ENCODE measurements around the gene KCNAB1. TPM values are rescaled to one million over a fixed set of nuclear protein-coding genes. Genes with fewer than 3 reads are reported as not detected.
A peak's percentile ranks its signal among the peaks of the same experiment; 100 is the strongest.

The KCNAB1 gene
- total and polyA plus RNA-seq, 10 of the 15 experiments (the other 5 are each of a cell fraction or from before 2014, with no cell fraction given) = 0.11 to 0.69 (median 0.43) TPM; not detected in 6

DNA sequence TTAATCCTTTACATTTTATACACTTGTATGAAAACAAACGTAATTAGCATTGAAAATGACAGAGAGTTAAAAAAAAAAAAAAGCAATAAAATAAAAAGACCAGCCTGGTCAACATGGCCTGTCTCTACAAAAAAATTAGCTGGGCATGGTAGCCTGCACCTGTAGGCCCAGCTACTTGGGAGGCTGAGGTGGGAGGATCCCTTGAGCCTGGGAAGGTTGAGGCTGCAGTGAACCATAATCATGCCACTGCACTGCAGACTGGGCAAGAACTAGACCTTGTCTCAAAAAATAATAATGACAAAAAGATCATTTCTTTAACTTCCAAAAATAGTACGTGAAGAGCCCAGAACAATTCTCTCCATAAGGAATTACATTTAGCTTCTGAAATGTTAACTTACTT is 432.6 kb downstream of the KCNAB1 start:
- in situ Hi-C loops (cut with MboI) = loop anchor here (10.0 kb wide), 1 partner anchor 262 kb away; no protein-coding TSS in a partner anchor
- H3K36me3 ChIP-seq (ENCODE audit: control insufficient read depth in 2 of 2, insufficient read depth in 2 of 2, low read length in 1 of 2) = peaks cover 0 to 26% of the 10 kb centered on the region in 2 experiments; a peak in 3 of 4 replicates
- intact Hi-C loops (cut with micrococcal nuclease; ENCODE audit: unreplicated experiment) = loop anchor here (5.0 to 10.0 kb wide), 3 partner anchors 262 to 584 kb away; no protein-coding TSS in a partner anchor
- no peak for TF ChIP-seq IRF4 (IDR thresholded peaks at IDR 0.05; ENCODE audit: low read depth, low read length)
- no peak for TF ChIP-seq EGR1 (IDR thresholded peaks at IDR 0.05; ENCODE audit: borderline replicate concordance in 1 of 2, low read depth in 2 of 2, low read length in 2 of 2)
- TF ChIP-seq, protein P1, sequence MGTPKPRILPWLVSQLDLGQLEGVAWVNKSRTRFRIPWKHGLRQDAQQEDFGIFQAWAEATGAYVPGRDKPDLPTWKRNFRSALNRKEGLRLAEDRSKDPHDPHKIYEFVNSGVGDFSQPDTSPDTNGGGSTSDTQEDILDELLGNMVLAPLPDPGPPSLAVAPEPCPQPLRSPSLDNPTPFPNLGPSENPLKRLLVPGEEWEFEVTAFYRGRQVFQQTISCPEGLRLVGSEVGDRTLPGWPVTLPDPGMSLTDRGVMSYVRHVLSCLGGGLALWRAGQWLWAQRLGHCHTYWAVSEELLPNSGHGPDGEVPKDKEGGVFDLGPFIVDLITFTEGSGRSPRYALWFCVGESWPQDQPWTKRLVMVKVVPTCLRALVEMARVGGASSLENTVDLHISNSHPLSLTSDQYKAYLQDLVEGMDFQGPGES (IDR thresholded peaks at IDR 0.05) = no peak
- TF ChIP-seq LARP7 (IDR thresholded peaks at IDR 0.05) = no peak
- TF ChIP-seq, protein P2, sequence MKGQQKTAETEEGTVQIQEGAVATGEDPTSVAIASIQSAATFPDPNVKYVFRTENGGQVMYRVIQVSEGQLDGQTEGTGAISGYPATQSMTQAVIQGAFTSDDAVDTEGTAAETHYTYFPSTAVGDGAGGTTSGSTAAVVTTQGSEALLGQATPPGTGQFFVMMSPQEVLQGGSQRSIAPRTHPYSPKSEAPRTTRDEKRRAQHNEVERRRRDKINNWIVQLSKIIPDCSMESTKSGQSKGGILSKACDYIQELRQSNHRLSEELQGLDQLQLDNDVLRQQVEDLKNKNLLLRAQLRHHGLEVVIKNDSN (IDR thresholded peaks at IDR 0.05; ENCODE audit: borderline replicate concordance, extremely low read length, insufficient read depth, low read depth, low read length) = no peak
- TF ChIP-seq ZZZ3 (IDR thresholded peaks at IDR 0.05; ENCODE audit: control insufficient read depth, insufficient read length, low read depth) = no peak
- TF ChIP-seq MTA3 (IDR thresholded peaks at IDR 0.05; ENCODE audit: borderline replicate concordance, low read length) = no peak
- TF ChIP-seq NFYB (IDR thresholded peaks at IDR 0.05; ENCODE audit: insufficient read depth, low read depth, low read length) = no peak
- no peak for TF ChIP-seq GATAD2B (conservative IDR thresholded peaks at IDR 0.05; ENCODE audit: low read depth)
- TF ChIP-seq STAT3 (IDR thresholded peaks at IDR 0.05; ENCODE audit: low read depth, low read length) = no peak
- TF ChIP-seq, protein P3, sequence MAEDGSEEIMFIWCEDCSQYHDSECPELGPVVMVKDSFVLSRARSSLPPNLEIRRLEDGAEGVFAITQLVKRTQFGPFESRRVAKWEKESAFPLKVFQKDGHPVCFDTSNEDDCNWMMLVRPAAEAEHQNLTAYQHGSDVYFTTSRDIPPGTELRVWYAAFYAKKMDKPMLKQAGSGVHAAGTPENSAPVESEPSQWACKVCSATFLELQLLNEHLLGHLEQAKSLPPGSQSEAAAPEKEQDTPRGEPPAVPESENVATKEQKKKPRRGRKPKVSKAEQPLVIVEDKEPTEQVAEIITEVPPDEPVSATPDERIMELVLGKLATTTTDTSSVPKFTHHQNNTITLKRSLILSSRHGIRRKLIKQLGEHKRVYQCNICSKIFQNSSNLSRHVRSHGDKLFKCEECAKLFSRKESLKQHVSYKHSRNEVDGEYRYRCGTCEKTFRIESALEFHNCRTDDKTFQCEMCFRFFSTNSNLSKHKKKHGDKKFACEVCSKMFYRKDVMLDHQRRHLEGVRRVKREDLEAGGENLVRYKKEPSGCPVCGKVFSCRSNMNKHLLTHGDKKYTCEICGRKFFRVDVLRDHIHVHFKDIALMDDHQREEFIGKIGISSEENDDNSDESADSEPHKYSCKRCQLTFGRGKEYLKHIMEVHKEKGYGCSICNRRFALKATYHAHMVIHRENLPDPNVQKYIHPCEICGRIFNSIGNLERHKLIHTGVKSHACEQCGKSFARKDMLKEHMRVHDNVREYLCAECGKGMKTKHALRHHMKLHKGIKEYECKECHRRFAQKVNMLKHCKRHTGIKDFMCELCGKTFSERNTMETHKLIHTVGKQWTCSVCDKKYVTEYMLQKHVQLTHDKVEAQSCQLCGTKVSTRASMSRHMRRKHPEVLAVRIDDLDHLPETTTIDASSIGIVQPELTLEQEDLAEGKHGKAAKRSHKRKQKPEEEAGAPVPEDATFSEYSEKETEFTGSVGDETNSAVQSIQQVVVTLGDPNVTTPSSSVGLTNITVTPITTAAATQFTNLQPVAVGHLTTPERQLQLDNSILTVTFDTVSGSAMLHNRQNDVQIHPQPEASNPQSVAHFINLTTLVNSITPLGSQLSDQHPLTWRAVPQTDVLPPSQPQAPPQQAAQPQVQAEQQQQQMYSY (CRISPR knock-in tag; IDR thresholded peaks at IDR 0.05) = no peak
- TF ChIP-seq, protein P4, sequence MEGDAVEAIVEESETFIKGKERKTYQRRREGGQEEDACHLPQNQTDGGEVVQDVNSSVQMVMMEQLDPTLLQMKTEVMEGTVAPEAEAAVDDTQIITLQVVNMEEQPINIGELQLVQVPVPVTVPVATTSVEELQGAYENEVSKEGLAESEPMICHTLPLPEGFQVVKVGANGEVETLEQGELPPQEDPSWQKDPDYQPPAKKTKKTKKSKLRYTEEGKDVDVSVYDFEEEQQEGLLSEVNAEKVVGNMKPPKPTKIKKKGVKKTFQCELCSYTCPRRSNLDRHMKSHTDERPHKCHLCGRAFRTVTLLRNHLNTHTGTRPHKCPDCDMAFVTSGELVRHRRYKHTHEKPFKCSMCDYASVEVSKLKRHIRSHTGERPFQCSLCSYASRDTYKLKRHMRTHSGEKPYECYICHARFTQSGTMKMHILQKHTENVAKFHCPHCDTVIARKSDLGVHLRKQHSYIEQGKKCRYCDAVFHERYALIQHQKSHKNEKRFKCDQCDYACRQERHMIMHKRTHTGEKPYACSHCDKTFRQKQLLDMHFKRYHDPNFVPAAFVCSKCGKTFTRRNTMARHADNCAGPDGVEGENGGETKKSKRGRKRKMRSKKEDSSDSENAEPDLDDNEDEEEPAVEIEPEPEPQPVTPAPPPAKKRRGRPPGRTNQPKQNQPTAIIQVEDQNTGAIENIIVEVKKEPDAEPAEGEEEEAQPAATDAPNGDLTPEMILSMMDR (IDR thresholded peaks at IDR 0.05 in 2 of 3, conservative IDR thresholded peaks at IDR 0.05 in 1 of 3; ENCODE audit: control insufficient read depth in 2 of 3, extremely low read depth in 1 of 3, insufficient read depth in 1 of 3, low read depth in 3 of 3, low read length in 3 of 3) = no peak

More for the DNA sequence above, 432.6 kb downstream of the KCNAB1 start:
- ATAC-seq (no peak), FAIRE-seq (no peak), DNase-seq (ENCODE audit: low read depth, low spot score) (no peak)
- H3K9ac ChIP-seq (ENCODE audit: control insufficient read depth, insufficient read depth, low read length) = no peak overlapping the region
- no peaks in the 10 kb centered on the region for H3K9me3 ChIP-seq (replicated peaks; ENCODE audit: control insufficient read depth, insufficient read depth, low read length)
- H3K79me2 ChIP-seq (ENCODE audit: control insufficient read depth, insufficient read depth, low read length) = peaks cover 66% of the 10 kb centered on the region
- RAD21 ChIA-PET (ENCODE audit: unreplicated experiment) = interaction anchor here (0.6 to 4.0 kb wide), 8 partner anchors 9 to 536 kb away, joined by 3 to 64 read pairs (median 4); partner anchors contain the start of gene TIPARP
- no peaks in the 10 kb centered on the region for H3K27me3 ChIP-seq (replicated peaks in 1 of 2; ENCODE audit: control insufficient read depth in 2 of 2, insufficient read depth in 2 of 2, low read length in 1 of 2)
- no TSS peak for BruUV-seq (replicated peaks)
- WGBS (ENCODE audit: insufficient coverage, insufficient replicate concordance, low lambda C conversion rate, missing lambda C conversion rate) = 74% methylated on average over 2 of the region's 2 CpGs
- no peak overlapping the region; the same call in 1 of the 2 replicates for H3K27ac ChIP-seq (ENCODE audit: control insufficient read depth, insufficient read depth)
- POLR2A ChIA-PET = interaction anchor here (2.0 to 3.7 kb wide), 2 partner anchors 10 to 120 kb away, joined by 7 to 15 read pairs; no protein-coding TSS in a partner anchor
- peaks cover 2% of the 10 kb centered on the region; the same call in 1 of the 2 replicates for H3K4me1 ChIP-seq (ENCODE audit: control insufficient read depth, insufficient read depth, low read length)
- SMC1A ChIA-PET (ENCODE audit: uncharacterized antibody, unreplicated experiment) = interaction anchor here (0.6 to 3.7 kb wide), 11 partner anchors 10 to 529 kb away, joined by 3 to 23 read pairs (median 7); no protein-coding TSS in a partner anchor
- CTCF ChIA-PET = interaction anchor here (0.6 to 3.9 kb wide), 5 partner anchors 10 to 227 kb away, joined by 3 to 43 read pairs (median 9); partner anchors contain the start of gene TIPARP
- H4K20me1 ChIP-seq (ENCODE audit: control insufficient read depth, insufficient read depth) = no peaks in the 10 kb centered on the region
- peak overlapping the region; percentile 90 for H3K4me2 ChIP-seq (ENCODE audit: control insufficient read depth, insufficient read depth)
- peak overlapping the region; percentile 92 for H3K4me3 ChIP-seq
- H2AFZ ChIP-seq (ENCODE audit: control insufficient read depth, low read depth, low read length) = no peak overlapping the region
